Right lobe of liver (tissue), 4 donors: ENCODE measurements around the gene DYSF.

ENCODE experiments used
- CTCF ChIP-seq, 4 donors: fragments of 200-600 bp in 3 of 4; fragments of 450-650 bp in 1 of 4; IDR thresholded peaks; one replicate each; pipeline versions ENCODE4 v1.5.1 to v1.8.0; 2016 to 2022; ENCODE audit warnings: antibody characterized with exemption in 4 of 4, mild to moderate bottlenecking in 2 of 4
- POLR2A ChIP-seq: fragments of 450-650 bp; IDR thresholded peaks from one replicate; pipeline ENCODE4 v1.6.1; 2017; ENCODE audit warnings: antibody characterized with exemption, mild to moderate bottlenecking
- donor health status: DM: no; HTN: no; CAD: no.
- donor health status: DM: no; HTN: no; CAD: no.
- donor health status: DM: no; HTN: yes; CAD: no.

- TF ChIP-seq CTCF (IDR thresholded peaks at IDR 0.05) = no peak
- no peak for TF ChIP-seq POLR2A
These were observed 152.9 kb downstream of the DYSF start for GRCh38 chr2:71606244-71606643.
